ENCODE data around the gene SNCAIP.

The SNCAIP gene

DNA sequence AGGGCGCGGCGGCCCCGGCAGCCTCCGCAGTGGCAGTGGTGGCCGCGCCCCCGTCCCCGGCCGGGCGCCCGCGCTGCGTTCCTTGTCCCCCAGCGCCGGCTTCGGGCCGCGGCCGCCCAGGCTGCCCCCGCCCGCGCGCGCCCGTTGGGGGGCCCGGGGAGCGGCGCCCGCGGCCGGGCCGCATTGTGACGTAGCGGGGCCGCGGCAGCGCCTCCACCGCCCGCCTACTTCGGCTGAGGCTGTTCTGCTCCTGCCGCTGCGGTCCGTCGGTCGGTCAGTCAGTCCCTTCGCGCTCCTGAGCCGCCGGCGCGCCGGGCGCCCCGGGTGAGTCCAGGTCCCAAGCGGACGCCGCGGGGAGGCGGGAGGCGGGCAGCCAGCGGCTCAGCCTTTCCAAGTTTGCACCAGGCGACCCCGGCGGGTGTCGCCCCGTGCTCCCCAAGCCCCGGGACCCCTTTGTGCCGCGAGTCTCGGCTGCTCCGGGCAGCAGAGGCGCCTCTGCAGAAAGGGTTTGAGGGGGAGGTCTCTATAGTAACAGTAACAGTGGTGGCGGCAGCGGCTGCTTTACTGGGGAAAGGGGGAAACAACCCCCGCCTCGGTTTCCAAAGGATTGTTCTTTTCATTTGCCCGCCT lies at the start of gene SNCAIP:
TSS of gene SNCAIP (plus strand) at position 277 of the 630 bp plus-strand sequence. CDS start 78,898 bp downstream, outside the sequence.
- DNase-seq = no peak

GRCh38 chr5:122263352-122264030 lies 48.5 kb upstream of the SNCAIP start:
- no peak for DNase-seq

- no peak for DNase-seq
Measured at GRCh38 chr5:122264610-122265009, 47.4 kb upstream of the SNCAIP start.

- DNase-seq = no peak
Measured at GRCh38 chr5:122267185-122267584, 44.9 kb upstream of the SNCAIP start.

DNA sequence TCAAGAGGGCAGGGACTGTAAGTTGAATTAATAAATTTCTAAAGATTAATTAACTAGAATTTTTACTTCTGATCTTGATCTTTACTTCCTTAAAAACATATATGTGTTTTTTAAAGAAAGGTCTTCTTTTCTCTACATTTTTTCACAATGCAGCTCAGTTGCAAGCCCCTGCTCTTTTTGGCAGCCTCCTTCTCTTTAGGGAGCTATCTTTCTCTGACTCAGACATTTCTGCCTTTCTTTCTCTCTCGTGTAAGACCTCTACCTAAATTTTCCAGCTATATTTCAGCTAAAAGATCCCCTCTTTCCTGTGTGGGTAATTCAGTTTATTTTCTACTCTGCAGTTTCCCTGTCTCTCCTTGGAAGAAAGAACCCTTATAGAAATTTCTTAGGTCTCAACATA lies 38.3 kb upstream of the SNCAIP start:
- no peak for DNase-seq

DNA sequence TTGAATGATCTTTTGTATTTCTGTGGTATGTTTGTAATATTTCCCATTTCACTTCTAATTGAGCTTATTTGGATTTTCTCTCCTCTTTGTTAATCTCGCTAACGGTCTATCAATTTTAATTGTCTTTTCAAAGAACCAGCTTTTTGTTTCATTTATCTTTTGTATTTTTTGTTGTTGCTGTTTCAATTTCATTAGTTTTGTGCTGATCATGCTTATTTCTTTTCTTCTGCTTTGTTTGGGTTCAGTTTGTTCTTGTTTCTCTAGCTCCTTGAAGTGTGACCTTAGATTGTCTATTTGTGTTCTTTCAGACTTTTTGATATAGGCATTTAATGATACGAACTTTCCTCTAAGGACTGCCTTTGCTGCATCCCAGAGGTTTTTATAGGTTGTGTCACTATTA lies 28.4 kb upstream of the SNCAIP start:
- DNase-seq = no peak

DNA sequence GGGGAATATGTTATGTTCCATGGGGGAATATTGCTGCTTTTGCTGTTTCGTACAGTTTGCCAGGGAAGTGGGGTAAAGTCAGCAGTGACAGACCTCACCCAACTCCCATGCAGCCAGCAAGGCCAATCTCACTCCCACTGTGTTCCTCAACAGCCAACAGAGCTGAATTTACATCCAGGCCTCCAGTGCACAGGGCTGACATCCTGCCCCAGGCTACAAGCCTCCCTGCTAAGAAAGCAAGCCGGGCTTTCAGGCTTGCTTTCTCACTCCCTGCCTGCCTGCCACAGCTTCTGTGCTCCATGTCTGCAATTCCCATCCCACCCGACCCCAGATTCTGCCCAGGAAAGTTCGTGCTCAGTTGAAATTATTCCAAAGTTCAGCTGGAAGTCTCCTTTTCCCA lies 25.5 kb upstream of the SNCAIP start:
- DNase-seq = no peak

DNA sequence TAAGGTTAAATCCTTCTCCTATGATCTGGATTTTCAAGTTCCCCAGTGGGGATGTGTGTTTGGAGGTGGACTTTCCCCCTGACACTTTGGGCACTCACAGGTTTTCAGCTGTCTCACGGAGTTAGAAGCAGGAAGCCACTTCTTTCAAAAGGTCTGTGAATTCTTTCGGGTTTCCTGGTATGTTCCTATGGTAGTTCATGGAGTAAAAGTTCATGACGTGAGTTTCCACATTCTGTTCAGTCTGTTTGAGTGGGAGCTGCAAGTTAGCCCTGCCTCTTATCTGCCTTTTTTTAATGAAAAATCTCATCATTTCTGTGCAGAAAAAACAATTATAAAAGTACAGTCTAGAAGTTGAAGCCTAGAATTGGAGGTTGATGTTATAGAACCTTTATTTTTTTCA lies 24.9 kb upstream of the SNCAIP start:
- no peak for DNase-seq

DNA sequence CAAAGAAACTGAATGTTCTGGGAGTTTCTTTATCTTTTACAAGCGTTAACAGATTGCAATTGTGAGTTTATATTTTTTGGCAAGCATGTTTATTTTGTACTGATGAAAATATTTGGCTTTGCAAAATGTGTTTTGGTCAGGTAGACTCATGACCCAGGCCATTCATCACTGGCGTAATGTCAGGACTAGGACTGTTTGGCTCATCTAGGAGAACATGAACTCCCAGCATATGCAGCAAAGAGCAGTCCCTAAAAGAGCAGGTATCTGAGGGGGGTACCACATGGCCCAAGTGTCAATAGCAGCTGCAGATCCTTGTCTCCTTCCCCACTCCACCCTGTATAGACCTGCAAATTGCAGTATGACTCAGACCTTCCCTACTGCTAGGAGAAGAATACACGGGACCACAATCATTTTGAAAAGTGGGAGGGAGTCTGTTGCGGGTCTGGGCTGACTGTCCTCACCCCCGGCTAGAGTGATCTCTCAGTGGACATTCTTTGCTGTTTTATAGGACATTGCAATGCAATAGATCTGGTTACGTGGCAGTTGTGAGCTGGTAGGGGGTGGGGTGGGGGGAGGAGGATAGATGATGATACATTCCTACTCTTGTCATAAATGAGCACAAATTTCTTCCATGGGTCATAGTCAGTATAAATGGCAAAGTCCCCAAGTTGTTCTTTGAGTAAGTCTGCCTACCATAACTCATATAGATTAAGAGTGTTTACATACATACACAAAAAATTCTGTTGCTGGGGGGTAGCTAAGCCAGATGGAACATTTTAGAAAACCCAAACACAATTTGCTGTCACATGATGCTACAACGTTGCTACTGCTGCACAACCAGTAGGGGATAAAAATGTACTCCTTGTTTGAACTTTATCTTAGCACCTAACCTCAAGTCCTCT lies 20.8 kb upstream of the SNCAIP start:
- DNase-seq = no peak

- DNase-seq = no peak
Measured at GRCh38 chr5:122292332-122292731, 19.7 kb upstream of the SNCAIP start.

DNA sequence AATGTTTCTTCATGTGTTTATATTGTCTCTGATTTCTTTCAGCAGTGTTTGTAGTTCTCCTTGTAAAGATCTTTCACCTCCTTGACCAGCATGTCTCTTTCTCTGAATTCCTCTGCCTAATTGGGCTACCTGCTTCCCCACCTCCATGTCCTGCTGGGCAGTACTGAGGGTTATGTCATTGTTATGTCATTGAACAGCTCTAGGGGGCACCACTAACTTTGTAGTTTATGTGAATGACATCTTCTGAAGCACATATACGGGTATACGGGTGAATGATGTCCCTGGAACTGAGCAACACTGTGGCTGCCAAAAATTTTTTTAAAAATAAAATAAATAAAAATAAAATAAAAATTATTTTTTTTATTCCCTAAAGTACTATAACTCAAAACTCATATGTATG lies 16.9 kb upstream of the SNCAIP start:
- DNase-seq = no peak

DNA sequence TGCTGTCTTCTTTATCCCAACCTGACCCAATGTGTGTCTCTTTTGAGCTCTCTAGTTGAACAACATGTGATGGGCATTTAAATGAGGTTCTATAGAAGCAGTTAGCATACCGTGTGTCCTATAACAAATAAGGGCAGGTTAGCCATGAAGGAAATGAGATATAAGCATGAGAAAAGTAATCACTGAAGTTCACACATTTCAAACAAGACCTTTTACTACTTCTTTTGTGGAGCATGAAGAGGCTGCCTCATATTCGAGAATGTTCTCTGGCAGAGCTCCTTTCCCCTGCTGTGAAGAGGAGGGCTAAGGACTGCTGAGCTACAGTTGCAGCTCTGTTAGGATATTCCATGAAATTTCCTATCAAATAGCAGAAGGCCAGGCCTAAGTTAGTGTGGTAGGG lies 15.2 kb upstream of the SNCAIP start:
- no peak for DNase-seq

- no peak for DNase-seq
Measured at GRCh38 chr5:122297587-122298298, 14.3 kb upstream of the SNCAIP start.

DNA sequence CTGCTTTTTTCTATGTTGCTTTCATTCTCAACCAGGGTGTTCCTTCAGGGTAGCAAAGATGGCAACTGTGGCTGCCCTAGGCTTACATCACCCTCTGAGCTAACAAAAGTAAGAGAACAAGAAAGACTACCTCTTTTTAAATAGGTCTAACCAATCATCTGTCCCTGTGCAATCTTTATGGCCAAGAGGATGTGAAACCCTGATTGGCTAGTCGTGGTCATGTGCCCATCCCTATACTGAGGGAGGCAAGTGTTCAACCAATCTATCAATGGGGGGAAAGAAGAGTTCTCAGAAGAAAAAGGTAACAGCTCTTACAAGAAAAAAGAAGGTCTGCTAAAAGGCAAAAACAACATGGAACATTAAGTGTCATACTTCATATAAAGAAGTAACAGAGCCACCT lies 11.7 kb upstream of the SNCAIP start:
- DNase-seq = no peak

GRCh38 chr5:122301016-122301415 lies 11.0 kb upstream of the SNCAIP start:
- DNase-seq = no peak

DNA sequence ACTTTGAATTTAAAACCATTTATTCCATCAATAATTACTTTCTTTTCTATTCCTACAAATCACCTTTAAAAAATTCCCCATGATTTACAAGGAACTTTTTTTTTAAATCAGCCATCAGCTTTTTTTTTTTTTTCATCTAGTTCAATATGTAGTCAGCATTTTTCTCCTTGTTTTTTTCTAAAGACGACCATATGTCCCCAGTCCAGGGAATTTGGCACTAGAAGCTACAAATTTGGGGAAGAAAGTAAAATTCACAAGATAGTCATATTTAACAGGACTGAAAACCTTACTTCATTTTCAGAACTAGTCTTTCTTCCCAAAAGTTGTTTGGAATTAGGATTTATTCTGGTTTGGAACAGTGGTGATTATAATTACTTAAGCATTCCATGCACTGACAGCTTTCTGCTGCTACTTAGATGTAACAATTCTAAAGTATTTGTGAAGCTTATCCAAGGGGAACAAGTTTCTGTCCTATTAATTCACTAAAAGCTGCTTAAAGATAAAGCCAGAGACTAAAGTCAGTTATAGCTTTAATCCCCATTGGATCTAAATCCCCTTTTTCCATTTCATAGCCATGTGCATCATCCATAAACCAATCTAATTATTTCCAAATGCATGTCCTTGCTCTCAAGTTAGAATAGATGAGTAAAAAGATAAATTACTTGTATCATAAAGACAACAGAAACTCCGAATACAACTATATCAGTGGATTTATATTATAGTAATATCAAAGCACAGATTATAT lies 7.4 kb upstream of the SNCAIP start:
- DNase-seq = no peak

DNA sequence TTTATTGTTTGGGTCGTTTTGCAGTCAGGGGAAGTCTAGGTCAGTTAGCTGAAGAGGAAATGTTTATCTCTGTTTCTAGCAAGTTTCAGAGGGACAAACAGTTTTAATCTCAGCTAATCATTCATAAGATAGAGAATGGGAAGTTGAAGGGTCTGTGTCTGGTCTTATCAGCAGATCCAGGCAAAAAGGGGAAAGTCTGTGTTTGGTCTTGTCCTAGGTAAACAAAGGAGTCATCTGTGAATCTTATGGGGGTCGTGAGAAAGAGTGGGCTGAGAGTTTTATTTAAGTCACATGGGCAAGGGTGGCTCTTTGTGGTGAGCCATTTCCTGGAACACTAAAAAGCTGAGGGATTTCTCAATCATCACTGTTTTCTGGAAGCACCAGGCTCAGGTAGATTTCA lies 5.6 kb upstream of the SNCAIP start:
- DNase-seq = no peak

DNA sequence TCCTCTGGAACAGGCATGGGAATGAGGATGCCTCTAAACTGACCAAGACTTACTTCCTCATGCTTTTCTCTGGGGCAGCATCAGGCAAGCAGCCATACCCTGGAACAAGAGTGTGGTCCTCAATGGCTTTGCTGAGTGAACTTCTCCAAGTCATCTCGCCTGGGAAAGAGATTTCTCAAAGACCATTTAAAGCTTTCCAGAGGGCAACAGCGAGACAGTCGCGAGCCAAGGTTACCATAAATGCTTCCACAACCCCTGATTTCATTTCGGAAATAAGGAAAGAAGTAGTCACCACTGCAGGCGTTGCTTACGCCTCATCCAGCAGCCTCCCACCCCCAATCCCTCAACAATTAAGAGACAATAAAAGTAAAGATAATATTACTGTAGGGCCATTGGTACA lies 1.1 kb upstream of the SNCAIP start:
- DNase-seq = no peak

- no peak for DNase-seq
Measured at GRCh38 chr5:122311497-122311960, 508 bp upstream of the SNCAIP start.

GRCh38 chr5:122312591-122313406 lies 762 bp downstream of the SNCAIP start:
- DNase-seq = peak; percentile 66

DNA sequence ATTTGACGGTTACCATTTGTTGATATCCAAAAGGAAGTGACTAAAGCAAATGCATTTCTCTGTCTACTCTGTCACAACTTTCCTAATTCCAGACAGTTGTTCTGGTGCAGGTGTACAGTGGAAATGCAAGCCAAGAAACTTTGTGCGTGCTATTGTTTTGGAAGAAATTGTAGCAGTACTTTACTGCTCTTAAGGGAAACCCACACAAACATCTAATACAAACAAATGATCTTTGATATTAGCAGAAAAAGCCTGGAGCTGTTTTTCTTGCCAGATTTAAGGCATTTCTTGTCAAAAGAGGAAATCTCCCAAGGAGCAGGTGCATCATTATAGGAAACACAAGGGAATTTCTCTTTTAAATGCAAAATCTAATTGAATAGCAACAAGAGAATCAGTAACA lies 2.0 kb downstream of the SNCAIP start:
- no peak for DNase-seq

All from NCI-H2029 treated with DMSO at 0.1 percent for 48 hours (cell line).